ENCODE measurements around the gene MYLK4.

DNA sequence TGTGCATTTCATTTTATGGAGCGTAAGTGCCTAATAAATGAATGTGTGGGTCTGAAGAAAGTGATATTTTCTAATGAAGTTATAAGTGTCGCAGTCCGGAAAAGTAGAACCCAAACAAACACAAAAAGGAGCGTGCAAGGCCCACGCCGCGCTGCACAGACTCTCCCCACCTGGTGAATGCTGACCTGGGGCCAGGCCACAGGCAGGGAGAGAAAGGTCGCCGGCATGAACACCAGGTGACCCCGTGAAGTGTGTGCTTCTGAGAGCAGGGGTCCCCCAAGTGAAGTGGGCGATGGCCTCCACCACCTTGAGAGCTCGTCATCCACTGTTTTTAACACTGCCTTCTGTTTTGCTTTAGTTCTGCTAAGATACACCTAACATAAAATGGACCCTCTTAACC lies 114.8 kb downstream of the MYLK4 start:
- no peak for TF ChIP-seq YY1 (IDR thresholded peaks at IDR 0.05; ENCODE audit: insufficient read depth, insufficient read length)
- no peak for TF ChIP-seq ZNF274 (IDR thresholded peaks at IDR 0.05; ENCODE audit: low read depth, low read length)

Measured in NT2/D1 (cell line).